Activated CD8-positive, alpha-beta T cell treated with anti-CD3 and anti-CD28 coated beads for 36 hours (primary cell): ENCODE data around the gene WNT7B. TPM values are rescaled to one million over a fixed set of nuclear protein-coding genes. Genes with fewer than 3 reads are reported as not detected.

Experiments
- ATAC-seq: fragments of 200-7000 bp; cut with Tn5 transposase; one replicate; pipeline ENCODE4 v1.10.0; 2021; ENCODE audit warnings: mild to moderate bottlenecking, moderate library complexity
- CTCF ChIA-PET: fragments of 350-600 bp; sonication (Branson Sonifier 250); formaldehyde crosslinking; loops from one replicate; lab custom pipeline; 2021; ENCODE audit warnings: antibody characterized with exemption; lab: Charles Lee
- POLR2A ChIA-PET: fragments of 350-600 bp; sonication (Branson Sonifier 250); formaldehyde crosslinking; loops from one replicate; lab custom pipeline; 2021; ENCODE audit warnings: antibody characterized with exemption; lab: Charles Lee
- DNase-seq: peaks from one replicate; pipeline ENCODE4 v3.0.0-alpha.2; 2020
- H3K27ac Mint-ChIP-seq: one replicate; pipeline ENCODE4 v1.8.0; 2021; ENCODE audit warnings: mild to moderate bottlenecking, mixed read lengths
- H3K27me3 Mint-ChIP-seq: one replicate; pipeline ENCODE4 v1.8.0; 2021; ENCODE audit warnings: mixed read lengths
- H3K36me3 Mint-ChIP-seq: one replicate; pipeline ENCODE4 v1.8.0; 2021; ENCODE audit warnings: low read depth, mixed read lengths
- H3K4me1 Mint-ChIP-seq: one replicate; pipeline ENCODE4 v1.8.0; 2021; ENCODE audit warnings: low read depth, mixed read lengths
- H3K4me3 Mint-ChIP-seq: one replicate; pipeline ENCODE4 v1.8.0; 2021; ENCODE audit warnings: mild to moderate bottlenecking, moderate library complexity, mixed read lengths
- H3K9me3 Mint-ChIP-seq: one replicate; pipeline ENCODE4 v1.8.0; 2021; ENCODE audit warnings: mixed read lengths
- CTCF ChIP-seq: fragments of 200-600 bp; IDR thresholded peaks from one replicate; pipeline ENCODE4 v1.8.0; 2022; ENCODE audit warnings: antibody characterized with exemption, mild to moderate bottlenecking
- intact Hi-C: fragments of 100-400 bp; cut with micrococcal nuclease; formaldehyde crosslinking; loops from one replicate; pipeline ENCODE4 v1.10.0; 2022
- total RNA-seq, 2 experiments: library from RNA; stranded (reverse); gene quantifications; one replicate each; pipeline ENCODE4 v1.2.3, GENCODE V29; 2021

Gene WNT7B
- total RNA-seq, 2 experiments from 2014 or later = not detected

GRCh38 chr22:45915151-45915550 is 61.8 kb downstream of the WNT7B start:
- Mint-ChIP-seq H3K4me1 (no peaks in the 10 kb centered on the region), H3K36me3 (no peaks in the 10 kb centered on the region), H3K4me3 (no peak overlapping the region), H3K27ac (no peak overlapping the region), H3K9me3 (peaks cover 5% of the 10 kb centered on the region), H3K27me3 (peaks cover 1% of the 10 kb centered on the region)
- no peak for ATAC-seq
- intact Hi-C loops = no loop called here
- POLR2A ChIA-PET = interaction anchor here (0.7 kb wide), 1 partner anchor 1199 kb away, joined by 3 read pairs; no protein-coding TSS in a partner anchor
- CTCF ChIA-PET = no interaction called here
- TF ChIP-seq CTCF = no peak
- DNase-seq = no peak

- no peak for ATAC-seq
- peaks cover 1% of the 10 kb centered on the region for H3K27me3 Mint-ChIP-seq
- POLR2A ChIA-PET = no interaction called here
Measured at GRCh38 chr22:45914309-45914708, 62.7 kb downstream of the WNT7B start.

GRCh38 chr22:45912910-45913309 is 64.1 kb downstream of the WNT7B start:
- no peak for DNase-seq
- ChIA-PET POLR2A (no interaction called here), CTCF (no interaction called here)
- Mint-ChIP-seq H3K27me3 (peaks cover 1% of the 10 kb centered on the region), H3K4me1 (no peaks in the 10 kb centered on the region), H3K4me3 (no peak overlapping the region), H3K9me3 (peaks cover 5% of the 10 kb centered on the region), H3K27ac (no peak overlapping the region), H3K36me3 (no peaks in the 10 kb centered on the region)
- intact Hi-C loops = no loop called here
- ATAC-seq = no peak
- TF ChIP-seq CTCF = no peak

More at GRCh38 chr22:45914309-45914708, 62.7 kb downstream of the WNT7B start:
- Mint-ChIP-seq H3K27ac (no peak overlapping the region), H3K4me3 (no peak overlapping the region), H3K36me3 (no peaks in the 10 kb centered on the region), H3K4me1 (no peaks in the 10 kb centered on the region), H3K9me3 (peaks cover 5% of the 10 kb centered on the region)
- intact Hi-C loops = no loop called here
- TF ChIP-seq CTCF = no peak
- CTCF ChIA-PET = interaction anchor here (0.6 kb wide), 1 partner anchor 311 kb away, joined by 3 read pairs; no protein-coding TSS in a partner anchor
- DNase-seq = no peak

GRCh38 chr22:45911601-45912271 is 65.2 kb downstream of the WNT7B start:
- intact Hi-C loops = no loop called here
- ChIA-PET CTCF (no interaction called here), POLR2A (interaction anchor here (0.7 kb wide), 1 partner anchor 23 kb away, joined by 3 read pairs; no protein-coding TSS in a partner anchor)
- peaks cover 3% of the 10 kb centered on the region for H3K27me3 Mint-ChIP-seq
- no peak for ATAC-seq
- no peak overlapping the region for H3K4me3 Mint-ChIP-seq
- no peaks in the 10 kb centered on the region for H3K4me1 Mint-ChIP-seq
- no peak for TF ChIP-seq CTCF
- H3K9me3 Mint-ChIP-seq = peaks cover 5% of the 10 kb centered on the region
- H3K27ac Mint-ChIP-seq = no peak overlapping the region
- DNase-seq = no peak
- H3K36me3 Mint-ChIP-seq = no peaks in the 10 kb centered on the region

GRCh38 chr22:45910928-45911467 is 66.0 kb downstream of the WNT7B start:
- Mint-ChIP-seq H3K36me3 (no peaks in the 10 kb centered on the region), H3K9me3 (peaks cover 5% of the 10 kb centered on the region), H3K27me3 (peaks cover 3% of the 10 kb centered on the region), H3K27ac (no peak overlapping the region), H3K4me1 (no peaks in the 10 kb centered on the region), H3K4me3 (no peak overlapping the region)
- intact Hi-C loops = no loop called here
- no peak for TF ChIP-seq CTCF
- POLR2A ChIA-PET = interaction anchor here (0.7 kb wide), 1 partner anchor 23 kb away, joined by 3 read pairs; no protein-coding TSS in a partner anchor
- no peak for ATAC-seq
- no peak for DNase-seq
- CTCF ChIA-PET = no interaction called here
